HG02870 (cell line): ENCODE measurements around the gene SYNE3.
A peak's percentile ranks its signal among the peaks of the same experiment; 100 is the strongest.
"Not testable (repeated sequence)": the region's sequence is repeated elsewhere in the genome, so short reads cannot be mapped to it uniquely, and the experiment has no call there.

Experiments
- ATAC-seq: cut with Tn5 transposase; IDR thresholded peaks from one replicate; pipeline ENCODE4 v1.9.1; 2021; ENCODE audit warnings: mild to moderate bottlenecking, moderate library complexity; ENCODE audit not compliant: unreplicated experiment

The SYNE3 gene

GRCh38 chr14:95523815-95524448, 7.5 kb upstream of the SYNE3 start:
- no peak for ATAC-seq

- ATAC-seq, result no peak
Observed at GRCh38 chr14:95523051-95523814, 6.8 kb upstream of the SYNE3 start.

- no peak for ATAC-seq
Observed at GRCh38 chr14:95522556-95522955, 6.1 kb upstream of the SYNE3 start.

- no peak for ATAC-seq
Observed at GRCh38 chr14:95522116-95522515, 5.7 kb upstream of the SYNE3 start.

GRCh38 chr14:95521001-95521400, 4.6 kb upstream of the SYNE3 start:
- ATAC-seq, result no peak

- no peak for ATAC-seq
Observed at GRCh38 chr14:95520346-95520745, 3.9 kb upstream of the SYNE3 start.

- no peak for ATAC-seq
Observed at GRCh38 chr14:95519699-95520098, 3.2 kb upstream of the SYNE3 start.

- ATAC-seq, result no peak
Observed at GRCh38 chr14:95518045-95518751, 1.7 kb upstream of the SYNE3 start.

GRCh38 chr14:95515596-95516552, 576 bp downstream of the SYNE3 start:
- peak; percentile 81 for ATAC-seq

- ATAC-seq, result no peak
Observed at GRCh38 chr14:95515080-95515489, 1.4 kb downstream of the SYNE3 start.

GRCh38 chr14:95514131-95515079, 2.0 kb downstream of the SYNE3 start:
- no peak for ATAC-seq

GRCh38 chr14:95513291-95513690, 3.2 kb downstream of the SYNE3 start:
- no peak for ATAC-seq

GRCh38 chr14:95511687-95512086, 4.8 kb downstream of the SYNE3 start:
- ATAC-seq, result no peak

GRCh38 chr14:95510804-95511203, 5.6 kb downstream of the SYNE3 start:
- no peak for ATAC-seq

GRCh38 chr14:95510344-95510743, 6.1 kb downstream of the SYNE3 start:
- ATAC-seq, result not testable (repeated sequence)

GRCh38 chr14:95509495-95509894, 7.0 kb downstream of the SYNE3 start:
- ATAC-seq, result no peak

- no peak for ATAC-seq
Observed at GRCh38 chr14:95508377-95508776, 8.1 kb downstream of the SYNE3 start.

- ATAC-seq, result no peak
Observed at GRCh38 chr14:95507701-95508103, 8.7 kb downstream of the SYNE3 start.

- no peak for ATAC-seq
Observed at GRCh38 chr14:95507174-95507573, 9.3 kb downstream of the SYNE3 start.
